Measurements from ENCODE around the gene TMC5. TPM values are rescaled to one million over a fixed set of nuclear protein-coding genes. Genes with fewer than 3 reads are reported as not detected.

Gene TMC5
- total and polyA plus RNA-seq, 7 donors = 0.36 to 56.0 (median 22.4) TPM; not detected in 2

GRCh38 chr16:19513377-19514053 lies 95.8 kb downstream of the TMC5 start:
- peaks cover 0 to 67% (median 5%) of the 10 kb centered on the region in 4 donors for H3K36me3 ChIP-seq
- DNase-seq = no peak
- intact Hi-C loops (cut with DNase I) = no loop called here
- H3K27ac ChIP-seq = no peak overlapping the region
- H3K9me3 ChIP-seq = no peaks in the 10 kb centered on the region
- no peaks in the 10 kb centered on the region for H3K27me3 ChIP-seq
- WGBS, 2 donors = 18 to 44% methylated on average over 4 of the region's 4 CpGs
- peaks cover 0 to 5% (median 2%) of the 10 kb centered on the region in 4 donors for H3K4me1 ChIP-seq
- no peak for TF ChIP-seq CTCF (IDR thresholded peaks at IDR 0.05)
- no peak overlapping the region for H3K4me3 ChIP-seq

GRCh38 chr16:19515757-19516156 lies 98.1 kb downstream of the TMC5 start:
- no peaks in the 10 kb centered on the region for H3K27me3 ChIP-seq
- 18 to 72% methylated on average over 2 of the region's 2 CpGs for WGBS, 2 donors
- no peak overlapping the region for H3K4me3 ChIP-seq
- no peak for DNase-seq
- peaks cover 0 to 25% (median 16%) of the 10 kb centered on the region in 4 donors for H3K4me1 ChIP-seq
- H3K9me3 ChIP-seq = no peaks in the 10 kb centered on the region
- H3K36me3 ChIP-seq = peaks cover 0 to 45% (median 2%) of the 10 kb centered on the region in 4 donors
- intact Hi-C loops (cut with DNase I) = no loop called here
- no peak for TF ChIP-seq POLR2AphosphoS5 (IDR thresholded peaks at IDR 0.05)
- no peak for TF ChIP-seq CTCF (IDR thresholded peaks at IDR 0.05)
- TF ChIP-seq EP300 (IDR thresholded peaks at IDR 0.05) = no peak
- TF ChIP-seq POLR2A (IDR thresholded peaks at IDR 0.05) = no peak
- no peak overlapping the region for H3K27ac ChIP-seq

GRCh38 chr16:19517424-19518089 lies 99.9 kb downstream of the TMC5 start:
- H3K27me3 ChIP-seq = no peaks in the 10 kb centered on the region
- H3K4me1 ChIP-seq = peaks cover 0 to 34% (median 25%) of the 10 kb centered on the region in 4 donors
- TF ChIP-seq EP300 (IDR thresholded peaks at IDR 0.05) (no peak), POLR2A (IDR thresholded peaks at IDR 0.05) (no peak), CTCF (IDR thresholded peaks at IDR 0.05) (no peak), POLR2AphosphoS5 (IDR thresholded peaks at IDR 0.05) (no peak)
- H3K36me3 ChIP-seq = peaks cover 0 to 32% (median 2%) of the 10 kb centered on the region in 4 donors
- no peaks in the 10 kb centered on the region for H3K9me3 ChIP-seq
- no peak overlapping the region for H3K27ac ChIP-seq
- DNase-seq = no peak
- WGBS, 2 donors = 53 to 75% methylated on average over 8 of the region's 8 CpGs
- H3K4me3 ChIP-seq = no peak overlapping the region
- intact Hi-C loops (cut with DNase I) = no loop called here

GRCh38 chr16:19518388-19518787 lies 100.7 kb downstream of the TMC5 start:
- 46 to 75% methylated on average over 2 of the region's 2 CpGs for WGBS, 2 donors
- Histone ChIP-seq H3K9me3 (no peaks in the 10 kb centered on the region), H3K36me3 (peaks cover 0 to 30% (median 2%) of the 10 kb centered on the region in 4 donors), H3K27ac (no peak overlapping the region), H3K4me3 (no peak overlapping the region), H3K4me1 (peaks cover 0 to 36% (median 25%) of the 10 kb centered on the region in 4 donors), H3K27me3 (no peaks in the 10 kb centered on the region)
- DNase-seq = no peak
- no peak for TF ChIP-seq POLR2A (IDR thresholded peaks at IDR 0.05)
- intact Hi-C loops (cut with DNase I) = no loop called here

GRCh38 chr16:19520861-19521331 lies 103.2 kb downstream of the TMC5 start:
- 2 to 5% methylated on average over 8 of the region's 8 CpGs for WGBS, 2 donors
- intact Hi-C loops (cut with DNase I) = loop anchor here (5.0 to 10.0 kb wide), 4 partner anchors 194 to 719 kb away; partner anchors contain the start of genes ARL6IP1, COQ7, IQCK and KNOP1
- peak overlapping the region; percentile 93 to 98 (median 96) for H3K27ac ChIP-seq
- peak overlapping the region; percentile 83 to 87 (median 86) for H3K4me3 ChIP-seq
- H3K27me3 ChIP-seq = no peaks in the 10 kb centered on the region
- no peak for DNase-seq
- H3K9me3 ChIP-seq = no peaks in the 10 kb centered on the region
- TF ChIP-seq EP300 (IDR thresholded peaks at IDR 0.05) (no peak), POLR2A (IDR thresholded peaks at IDR 0.05) (no peak), CTCF (IDR thresholded peaks at IDR 0.05) (no peak), POLR2AphosphoS5 (IDR thresholded peaks at IDR 0.05) (no peak)
- peaks cover 0 to 12% (median 0%) of the 10 kb centered on the region in 4 donors for H3K36me3 ChIP-seq
- H3K4me1 ChIP-seq = peaks cover 0 to 54% (median 38%) of the 10 kb centered on the region in 4 donors

All from sigmoid colon (tissue), 7 donors.